Fibroblast of the aortic adventitia (primary cell): ENCODE results near the gene TPGS1. TPM values are rescaled to one million over a fixed set of nuclear protein-coding genes. Genes with fewer than 3 reads are reported as not detected.

Experiments used
- DNase-seq: peaks from one replicate; pipeline ENCODE4 v3.0.0-alpha.2; 2010; ENCODE audit warnings: low read depth
- H3K4me3 ChIP-seq: 2 replicates; pipeline ENCODE4 v1.5.1; 2011; ENCODE audit warnings: low read depth, mild to moderate bottlenecking, control low read depth, low read length, moderate library complexity
- total RNA-seq: library from RNA; depleted of rRNA; stranded (reverse); fragments of >200 nt; gene quantifications from 2 replicates; pipeline ENCODE4 v1.2.3, GENCODE V29; 2012; ENCODE audit warnings: low replicate concordance
- TF ChIP-seq, protein P1 (sequence below): IDR thresholded peaks from 2 replicates; pipeline ENCODE4 v1.5.1; 2011; ENCODE audit warnings: mild to moderate bottlenecking, low read length, control low read depth, inconsistent platforms; ENCODE audit not compliant: insufficient read depth

Gene TPGS1
- total RNA-seq, 1 donor = 25.2 TPM

DNA sequence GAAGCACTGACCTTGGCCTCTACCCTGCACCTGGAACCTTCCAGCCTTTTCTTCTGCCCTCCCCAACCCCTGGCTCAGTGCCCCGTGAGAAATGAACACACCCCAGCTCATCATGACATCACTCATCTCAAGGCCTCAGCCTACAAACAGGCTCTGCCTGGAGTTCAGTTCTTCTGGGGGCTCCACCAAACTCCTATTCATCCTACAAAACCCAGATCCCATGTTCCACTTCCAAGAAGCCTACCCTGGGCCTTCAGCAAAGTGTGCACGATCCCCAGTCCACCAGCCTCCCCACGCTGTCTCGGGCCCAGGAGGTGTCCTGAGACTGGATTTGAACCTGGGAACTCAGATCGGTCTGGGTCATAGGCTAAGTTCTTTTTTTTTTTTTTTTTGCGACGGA is 37.5 kb upstream of the TPGS1 start:
- DNase-seq = no peak
- TF ChIP-seq, protein P1, sequence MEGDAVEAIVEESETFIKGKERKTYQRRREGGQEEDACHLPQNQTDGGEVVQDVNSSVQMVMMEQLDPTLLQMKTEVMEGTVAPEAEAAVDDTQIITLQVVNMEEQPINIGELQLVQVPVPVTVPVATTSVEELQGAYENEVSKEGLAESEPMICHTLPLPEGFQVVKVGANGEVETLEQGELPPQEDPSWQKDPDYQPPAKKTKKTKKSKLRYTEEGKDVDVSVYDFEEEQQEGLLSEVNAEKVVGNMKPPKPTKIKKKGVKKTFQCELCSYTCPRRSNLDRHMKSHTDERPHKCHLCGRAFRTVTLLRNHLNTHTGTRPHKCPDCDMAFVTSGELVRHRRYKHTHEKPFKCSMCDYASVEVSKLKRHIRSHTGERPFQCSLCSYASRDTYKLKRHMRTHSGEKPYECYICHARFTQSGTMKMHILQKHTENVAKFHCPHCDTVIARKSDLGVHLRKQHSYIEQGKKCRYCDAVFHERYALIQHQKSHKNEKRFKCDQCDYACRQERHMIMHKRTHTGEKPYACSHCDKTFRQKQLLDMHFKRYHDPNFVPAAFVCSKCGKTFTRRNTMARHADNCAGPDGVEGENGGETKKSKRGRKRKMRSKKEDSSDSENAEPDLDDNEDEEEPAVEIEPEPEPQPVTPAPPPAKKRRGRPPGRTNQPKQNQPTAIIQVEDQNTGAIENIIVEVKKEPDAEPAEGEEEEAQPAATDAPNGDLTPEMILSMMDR = no peak
- no peak overlapping the region for H3K4me3 ChIP-seq

DNA sequence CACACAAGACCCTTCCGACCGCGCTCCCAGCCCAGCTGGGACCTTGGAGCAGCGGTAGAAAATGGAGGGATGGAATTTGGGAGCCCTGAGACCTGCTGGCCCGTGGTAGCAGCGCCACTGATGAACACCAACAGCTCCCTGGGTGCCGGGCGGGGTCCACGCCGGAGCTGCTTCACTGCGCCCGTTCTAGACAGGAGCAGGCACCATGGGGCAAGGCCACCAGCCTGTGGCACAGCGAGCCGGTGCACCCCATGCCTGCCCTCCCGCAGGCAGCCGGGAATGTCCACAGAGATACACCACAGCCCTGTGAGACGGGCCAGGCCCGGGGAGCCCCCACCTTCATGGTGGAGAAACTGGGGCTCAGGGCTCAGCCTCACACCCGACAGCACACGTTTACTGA is 36.6 kb upstream of the TPGS1 start:
- TF ChIP-seq, protein P1 = no peak

GRCh38 chr19:472005-472858 is 35.1 kb upstream of the TPGS1 start:
- H3K4me3 ChIP-seq = no peak overlapping the region
- no peak for DNase-seq
- TF ChIP-seq, protein P1 = no peak

More for the DNA sequence above, 36.6 kb upstream of the TPGS1 start:
- DNase-seq = no peak
- H3K4me3 ChIP-seq = no peak overlapping the region

GRCh38 chr19:474126-475078 is 32.9 kb upstream of the TPGS1 start:
- H3K4me3 ChIP-seq = no peak overlapping the region
- TF ChIP-seq, protein P1 = no peak
- no peak for DNase-seq

DNA sequence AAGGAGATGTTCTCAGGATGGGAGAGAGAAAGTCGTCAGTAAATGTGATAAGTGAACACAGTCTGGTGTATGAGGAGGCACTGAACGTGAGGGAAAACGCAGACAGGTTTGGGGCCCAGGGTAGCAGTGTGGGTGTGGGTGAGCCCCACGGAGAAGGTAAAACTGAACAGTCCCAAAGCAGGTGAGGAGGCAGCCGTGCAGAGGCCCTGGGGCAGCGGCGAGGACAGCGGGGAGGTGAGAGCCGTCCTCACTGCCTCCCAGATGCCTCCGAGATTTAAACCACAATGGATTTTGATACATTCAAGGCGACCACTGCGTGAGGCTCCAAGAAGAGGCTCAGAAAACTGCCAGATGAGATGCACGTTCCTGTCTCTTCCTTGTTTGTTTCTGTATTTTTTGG is 31.9 kb upstream of the TPGS1 start:
- no peak overlapping the region for H3K4me3 ChIP-seq
- TF ChIP-seq, protein P1 = no peak
- no peak for DNase-seq

GRCh38 chr19:478236-478903 is 28.9 kb upstream of the TPGS1 start:
- no peak for DNase-seq
- TF ChIP-seq, protein P1 = no peak
- no peak overlapping the region for H3K4me3 ChIP-seq
